Stimulated activated CD4-positive, alpha-beta T cell treated with anti-CD3 and anti-CD28 coated beads, TNF-alpha, amount 100 ng/mL, for 1 hour (primary cell): ENCODE results near the gene NUFIP1.
"Not testable (repeated sequence)": the region's sequence is repeated elsewhere in the genome, so short reads cannot be mapped to it uniquely, and the experiment has no call there.

Source experiments
- DNase-seq, 3 donors: peaks; one replicate each; pipeline ENCODE4 v3.0.0-alpha.2; 2020; ENCODE audit warnings: low read depth in 3 of 3, low spot score in 1 of 3

NUFIP1 gene

DNA sequence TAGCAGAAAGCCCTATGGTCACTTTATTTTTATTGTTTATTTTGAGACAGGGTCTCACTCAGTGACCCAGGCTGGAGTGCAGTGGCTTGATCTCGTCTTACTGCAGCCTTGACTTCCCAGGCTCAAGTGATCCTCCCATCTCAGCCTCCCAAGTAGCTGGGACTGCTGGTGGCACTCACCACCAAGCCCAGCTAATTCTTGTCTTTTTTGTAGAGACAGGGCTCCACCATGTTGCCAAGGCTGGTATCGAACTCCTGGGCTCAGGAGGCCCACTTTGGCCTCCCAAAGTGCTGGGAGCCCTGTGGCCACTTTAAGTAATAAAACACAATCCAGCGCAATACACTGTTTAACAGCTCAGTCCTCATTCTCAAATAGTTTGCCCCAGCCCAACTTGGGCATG, 69.3 kb downstream of the NUFIP1 start:
- DNase-seq = no peak

DNA sequence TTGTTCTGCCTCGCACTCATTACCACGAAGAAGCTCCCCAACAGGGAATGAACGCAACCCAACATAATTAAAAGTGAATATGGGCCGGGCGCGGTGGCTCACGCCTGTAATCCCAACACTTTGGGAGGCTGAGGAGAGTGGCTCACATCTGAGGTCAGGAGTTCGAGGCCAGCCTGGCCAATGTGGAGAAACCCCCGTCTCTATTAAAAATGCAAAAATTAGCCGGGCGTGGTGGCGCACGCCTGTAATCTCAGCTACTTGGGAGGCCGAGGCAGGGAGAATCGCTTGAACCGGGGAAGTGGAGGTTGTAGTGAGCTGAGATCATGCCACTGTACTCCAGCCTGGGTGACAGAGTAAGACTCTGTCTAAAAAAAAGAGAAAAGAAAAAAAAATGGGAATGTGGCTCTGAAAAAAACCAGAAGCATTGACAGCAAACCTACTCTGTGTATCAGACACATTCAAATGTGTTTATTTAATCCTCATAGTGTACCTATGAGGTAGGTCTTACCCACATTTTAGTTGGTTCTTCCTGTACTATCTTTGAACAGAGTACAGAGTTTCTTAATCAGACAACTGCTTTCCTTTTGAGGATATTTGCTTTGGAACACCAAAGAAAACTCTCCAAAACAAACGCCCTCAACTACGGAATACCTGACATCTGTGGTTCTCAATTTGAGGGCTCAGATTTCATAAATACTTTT, 70.0 kb downstream of the NUFIP1 start:
- no peak for DNase-seq

DNA sequence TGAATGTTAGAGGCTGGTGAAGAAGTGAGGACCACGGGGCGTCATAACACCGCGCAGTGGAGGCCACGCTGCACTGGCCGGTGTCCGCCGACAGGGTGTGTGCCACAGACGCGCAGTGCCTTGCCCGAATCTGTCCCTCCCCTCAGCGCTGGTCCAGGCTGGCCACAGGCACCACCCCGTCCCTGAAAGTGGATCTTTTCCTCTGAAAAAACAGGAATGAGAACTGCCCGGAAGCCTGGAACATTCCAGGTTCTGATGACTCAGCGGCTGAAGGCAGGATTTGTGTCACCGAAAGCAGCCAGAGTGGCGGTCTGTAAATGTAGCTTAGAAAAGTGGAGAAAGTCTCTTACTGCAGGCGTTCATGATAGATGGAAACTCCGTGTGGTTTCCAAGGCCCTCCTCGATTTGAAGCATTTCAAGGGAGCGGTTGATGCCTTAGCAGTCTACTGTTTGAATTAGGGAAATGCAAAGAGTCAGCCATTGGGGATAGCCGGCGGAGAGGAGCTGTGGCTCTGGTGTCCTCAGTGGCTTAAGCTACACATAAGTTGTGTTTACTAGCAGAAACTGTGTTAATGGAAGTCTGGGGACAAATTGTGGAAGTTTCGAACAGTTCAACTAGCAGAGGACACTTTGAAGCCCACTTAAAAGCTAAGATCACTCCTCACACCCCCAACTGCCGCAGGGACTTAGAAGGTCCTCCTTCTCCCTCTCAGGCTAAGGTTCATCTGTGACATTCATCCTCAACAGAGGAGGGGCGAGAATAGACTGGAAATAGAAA, 70.8 kb downstream of the NUFIP1 start:
- DNase-seq = peak; percentile 48 to 56 (median 55)

DNA sequence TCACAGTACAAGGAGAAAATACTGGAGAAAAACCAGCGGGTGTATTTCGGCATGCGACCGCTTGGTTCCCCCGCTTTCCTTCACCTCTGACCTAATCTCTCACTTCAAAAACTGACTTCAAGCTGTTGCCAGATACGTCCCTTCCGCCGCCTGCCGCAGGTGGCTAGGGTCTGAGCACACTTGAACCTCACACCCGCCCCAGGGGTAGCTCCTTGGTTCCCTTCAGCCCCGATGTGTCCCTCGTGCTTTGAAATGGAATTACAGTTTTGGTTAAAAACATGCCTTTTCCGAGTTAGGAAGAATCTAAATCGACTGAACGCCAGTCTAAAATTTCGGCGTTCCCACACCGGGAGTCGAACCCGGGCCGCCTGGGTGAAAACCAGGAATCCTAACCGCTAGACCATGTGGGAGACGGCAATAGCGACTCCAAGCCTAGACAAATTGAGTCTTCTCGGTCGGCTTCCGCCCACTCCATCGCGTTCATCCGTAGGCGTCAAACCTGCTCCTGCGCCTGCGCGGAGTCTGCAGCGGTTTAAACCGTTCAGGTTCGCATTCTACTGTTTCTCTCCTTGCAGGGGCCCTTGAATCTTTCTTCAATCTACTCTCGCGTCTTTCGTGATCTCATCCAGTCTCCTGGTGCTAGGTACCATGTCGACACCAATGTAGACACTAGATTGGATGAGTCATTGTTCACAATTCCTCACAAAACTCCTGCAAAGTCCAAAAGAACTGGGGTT, 71.5 kb downstream of the NUFIP1 start:
- peak; percentile 91 to 97 (median 96) for DNase-seq

DNA sequence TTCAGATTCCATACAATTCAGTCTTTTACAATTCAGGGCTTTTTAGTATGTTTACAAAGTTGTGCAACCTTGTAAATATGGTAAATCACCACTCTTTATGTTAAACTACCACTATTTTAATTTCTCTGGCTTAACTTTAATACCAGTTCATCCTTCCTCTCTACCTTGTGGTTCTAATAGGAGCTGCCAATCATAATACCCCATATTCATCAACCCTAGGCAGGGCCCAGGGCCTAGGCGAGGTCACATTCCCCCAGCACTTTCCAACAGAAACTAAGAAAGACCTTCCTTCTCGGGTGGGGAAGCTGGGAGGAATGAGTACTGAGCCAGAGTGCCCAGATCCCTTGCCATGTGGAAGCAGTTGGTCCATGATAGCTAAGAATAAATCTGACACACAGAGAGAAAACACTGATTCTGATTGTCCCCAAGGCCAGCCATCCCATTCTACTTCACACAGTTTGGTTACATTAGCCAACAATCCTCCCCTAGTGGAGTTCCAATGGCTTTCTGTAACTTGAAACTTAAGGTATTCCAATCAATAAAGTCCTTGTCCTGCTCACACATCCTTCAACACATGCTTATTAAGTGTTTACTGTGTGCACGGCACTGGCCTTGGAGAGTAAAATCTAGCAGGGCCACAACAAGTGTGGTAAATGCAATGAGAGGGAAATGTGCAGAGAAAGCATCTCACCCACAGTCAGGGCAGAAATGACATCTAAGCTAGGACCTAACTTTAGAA, 76.8 kb downstream of the NUFIP1 start:
- no peak for DNase-seq

DNA sequence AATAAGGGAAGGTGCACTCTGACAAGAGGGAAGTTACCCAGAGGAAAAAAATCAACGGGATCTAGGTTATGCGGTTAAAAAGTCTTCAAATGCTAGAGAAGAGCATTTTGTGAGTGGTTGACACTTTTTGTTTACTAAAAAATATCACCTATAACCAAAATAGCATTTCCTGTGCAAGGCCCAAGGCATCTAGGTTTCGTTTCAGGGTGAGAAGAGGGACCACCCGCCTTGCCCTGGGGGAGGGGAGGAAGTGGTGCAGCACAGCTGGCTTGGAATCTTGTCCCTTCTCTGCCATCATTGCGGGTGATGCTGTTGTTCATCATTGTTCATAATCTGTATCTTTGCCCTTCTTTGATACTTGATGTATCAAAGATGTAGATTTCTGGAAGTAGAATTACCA, 80.6 kb downstream of the NUFIP1 start:
- no peak for DNase-seq

DNA sequence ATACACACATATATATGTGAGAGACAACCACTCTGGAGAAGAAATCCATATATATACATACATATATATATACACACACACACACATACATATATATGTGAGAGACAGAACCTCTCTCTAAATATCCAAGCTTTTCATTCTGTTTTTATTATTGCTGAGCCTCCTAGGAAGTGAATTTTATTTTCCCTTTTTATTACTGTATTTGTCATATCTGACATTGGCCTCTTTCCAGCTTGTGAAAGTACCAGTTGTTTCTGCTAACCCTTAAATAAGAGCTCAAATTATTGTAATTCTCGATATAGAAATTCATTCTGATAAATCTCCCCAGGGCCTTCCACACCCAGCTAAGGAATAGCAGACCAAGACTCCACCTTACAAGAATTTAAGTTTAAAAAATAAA, 81.0 kb downstream of the NUFIP1 start:
- DNase-seq = no peak

DNA sequence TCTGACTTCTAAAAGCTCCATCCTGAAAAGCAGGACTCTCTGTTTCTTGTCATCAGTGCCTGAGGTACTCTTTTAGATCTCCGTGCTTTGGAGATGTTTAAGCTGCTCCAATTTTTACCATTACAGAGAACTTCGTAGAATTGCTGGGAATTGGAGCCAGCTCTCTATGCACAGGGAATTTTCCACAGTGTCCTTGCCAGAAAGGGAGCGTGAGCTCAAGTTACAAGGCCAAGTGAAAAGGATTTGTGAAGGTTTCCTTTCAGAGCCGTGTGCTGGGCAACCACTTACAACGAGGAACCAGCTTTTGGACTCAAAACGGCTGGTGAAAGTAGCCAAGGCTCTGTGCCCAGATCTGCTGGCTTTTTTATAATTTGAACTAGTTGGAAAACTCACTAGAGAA, 82.6 kb downstream of the NUFIP1 start:
- no peak for DNase-seq

DNA sequence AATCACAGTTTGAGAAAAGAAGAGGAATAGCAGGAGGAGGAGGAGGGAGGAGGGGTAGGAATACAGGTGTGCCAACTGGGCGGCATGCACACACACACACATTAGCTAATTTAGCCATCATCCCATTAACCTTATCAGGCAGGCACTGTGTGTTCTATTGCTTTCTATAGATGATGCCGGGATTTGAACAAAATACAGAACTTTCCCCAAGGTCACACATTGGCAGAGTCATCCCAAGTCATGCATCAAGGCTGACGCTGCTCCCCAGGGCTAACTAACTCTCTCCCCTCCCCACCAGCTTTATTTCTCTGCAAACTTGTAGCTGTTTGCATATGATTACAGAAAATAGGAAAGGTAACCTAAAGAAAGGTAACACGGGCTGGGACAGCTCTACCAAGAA, 83.0 kb downstream of the NUFIP1 start:
- no peak for DNase-seq

DNA sequence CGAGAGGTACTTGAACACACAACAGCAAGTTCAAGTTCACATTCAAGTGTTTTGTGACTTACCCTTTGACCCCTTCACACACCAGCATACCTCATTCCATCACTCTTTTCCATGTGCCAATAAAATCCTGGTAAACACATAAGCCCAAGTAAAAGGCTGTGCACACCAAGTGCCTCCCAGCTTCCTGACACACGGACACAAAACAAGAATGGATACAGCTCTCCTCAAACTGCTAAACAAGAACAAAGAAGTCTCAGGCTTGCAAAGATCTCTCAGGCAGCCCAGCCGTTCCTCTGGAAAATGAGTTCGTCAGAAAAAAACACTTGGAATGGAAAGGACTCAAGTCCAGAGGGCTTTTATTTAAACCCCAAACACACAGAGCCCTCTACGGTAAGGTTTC, 83.7 kb downstream of the NUFIP1 start:
- no peak for DNase-seq

DNA sequence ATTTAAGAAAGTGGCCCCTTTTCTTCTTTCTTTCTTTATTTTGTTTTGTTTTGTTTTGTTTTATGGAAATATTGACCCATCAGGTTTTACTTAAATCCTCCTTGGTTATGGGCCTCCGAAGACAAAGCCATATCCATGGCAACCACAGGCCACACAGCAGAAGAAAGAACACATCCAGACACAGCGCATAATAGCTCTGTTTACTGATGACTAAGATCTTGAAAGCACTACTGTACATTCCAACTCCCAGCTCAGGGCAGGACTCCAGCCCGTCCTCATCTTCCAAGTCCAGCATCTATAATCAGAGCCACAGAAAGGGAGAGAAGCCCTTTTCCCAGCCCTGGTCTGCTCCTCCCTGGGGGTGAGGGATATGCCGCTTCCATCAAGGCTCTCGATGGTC, 84.3 kb downstream of the NUFIP1 start:
- no peak for DNase-seq

DNA sequence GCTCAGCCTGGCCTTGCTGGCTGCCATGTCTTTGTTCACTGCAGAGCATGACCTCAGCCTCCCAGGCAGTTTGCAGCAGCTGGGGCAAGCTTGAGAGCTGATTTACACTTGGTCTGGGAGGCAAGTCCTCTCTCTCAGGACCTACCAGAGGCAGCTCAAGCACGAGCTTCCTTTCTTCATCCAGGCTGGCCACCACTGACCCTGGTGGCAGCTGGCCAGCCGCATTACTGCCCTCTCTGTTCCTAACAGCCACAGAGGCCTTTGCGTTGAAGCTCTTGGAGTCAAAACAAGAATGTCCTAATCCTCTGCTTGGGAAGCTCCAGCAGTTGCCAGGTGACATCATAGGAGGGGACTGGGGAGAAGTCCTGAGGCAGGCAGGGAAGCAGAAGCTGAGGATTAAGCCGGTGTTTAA, 85.7 kb downstream of the NUFIP1 start:
- no peak for DNase-seq

DNA sequence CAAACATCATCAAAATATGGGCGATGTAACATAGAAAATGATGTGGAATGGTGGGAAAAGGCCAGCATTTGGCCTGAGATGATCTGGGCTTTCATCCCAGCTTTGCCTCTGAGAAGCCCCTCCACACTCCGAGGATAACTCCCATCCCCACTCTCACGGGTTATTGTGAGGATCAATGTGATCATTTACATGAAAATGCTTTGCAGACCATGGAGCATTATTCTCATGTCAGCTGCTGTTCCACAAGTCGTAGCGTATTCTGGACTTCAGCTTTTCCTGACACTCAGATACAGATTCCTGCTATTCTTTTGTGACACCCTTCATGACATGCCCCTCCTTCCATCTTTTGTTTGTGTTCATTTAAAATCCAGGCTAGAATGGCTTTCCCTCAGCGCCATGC, 86.5 kb downstream of the NUFIP1 start:
- DNase-seq = no peak

DNA sequence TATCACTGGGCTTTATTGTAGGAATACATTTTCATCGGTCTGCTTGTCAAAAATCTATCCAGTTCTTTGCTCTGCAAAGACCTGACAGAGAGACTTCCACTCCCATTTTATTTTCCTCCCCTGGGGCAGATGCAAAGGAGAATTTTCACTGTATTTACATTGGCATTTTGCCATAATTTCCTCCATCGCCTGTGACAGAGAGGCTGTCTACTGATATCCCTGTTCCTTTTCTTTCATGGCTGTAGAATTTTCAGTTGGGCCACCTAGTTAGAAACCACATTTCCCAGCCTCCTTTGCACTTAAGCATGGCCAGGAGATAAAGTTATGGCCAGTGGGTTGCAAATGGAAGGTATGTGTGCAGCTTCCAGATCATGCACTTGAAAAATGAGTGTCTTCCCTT, 89.3 kb downstream of the NUFIP1 start:
- no peak for DNase-seq

DNA sequence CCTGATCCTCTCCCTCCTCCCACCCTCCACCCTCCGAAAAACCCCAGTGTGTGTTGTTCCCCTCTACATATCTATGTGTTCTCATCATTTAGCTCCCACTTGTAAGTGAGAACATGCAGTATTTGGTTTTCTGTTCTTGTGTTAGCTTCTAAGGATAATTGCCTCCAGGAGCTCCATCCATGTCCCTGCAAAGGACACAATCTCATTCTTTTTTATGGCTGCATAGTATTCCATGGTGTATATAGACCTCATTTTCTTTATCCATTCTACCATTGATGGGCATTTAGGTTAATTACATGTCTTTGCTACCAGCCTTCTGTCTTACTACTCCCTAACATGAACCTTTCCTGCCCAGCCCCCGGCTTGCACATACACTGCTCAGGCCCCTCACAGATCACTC, 91.0 kb downstream of the NUFIP1 start:
- not testable (repeated sequence) for DNase-seq

DNA sequence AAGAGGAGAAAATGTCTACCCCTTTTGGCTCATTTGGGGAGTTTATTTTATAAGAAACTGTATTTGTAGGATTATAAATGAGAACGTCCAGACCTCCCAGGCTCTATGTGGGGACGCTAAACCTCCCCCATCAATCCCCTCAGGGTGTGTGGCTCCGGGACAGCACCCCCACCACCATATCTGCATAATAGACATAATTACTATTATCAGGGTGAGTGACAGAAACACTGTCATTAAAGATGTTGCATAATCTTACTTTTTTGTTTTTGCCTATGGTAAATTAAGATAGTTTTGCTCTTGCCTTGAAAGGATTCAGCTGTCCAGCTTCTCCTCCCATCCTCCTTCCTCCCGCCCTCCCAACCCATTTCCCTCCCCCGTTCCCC, 93.3 kb downstream of the NUFIP1 start:
- DNase-seq = no peak

DNA sequence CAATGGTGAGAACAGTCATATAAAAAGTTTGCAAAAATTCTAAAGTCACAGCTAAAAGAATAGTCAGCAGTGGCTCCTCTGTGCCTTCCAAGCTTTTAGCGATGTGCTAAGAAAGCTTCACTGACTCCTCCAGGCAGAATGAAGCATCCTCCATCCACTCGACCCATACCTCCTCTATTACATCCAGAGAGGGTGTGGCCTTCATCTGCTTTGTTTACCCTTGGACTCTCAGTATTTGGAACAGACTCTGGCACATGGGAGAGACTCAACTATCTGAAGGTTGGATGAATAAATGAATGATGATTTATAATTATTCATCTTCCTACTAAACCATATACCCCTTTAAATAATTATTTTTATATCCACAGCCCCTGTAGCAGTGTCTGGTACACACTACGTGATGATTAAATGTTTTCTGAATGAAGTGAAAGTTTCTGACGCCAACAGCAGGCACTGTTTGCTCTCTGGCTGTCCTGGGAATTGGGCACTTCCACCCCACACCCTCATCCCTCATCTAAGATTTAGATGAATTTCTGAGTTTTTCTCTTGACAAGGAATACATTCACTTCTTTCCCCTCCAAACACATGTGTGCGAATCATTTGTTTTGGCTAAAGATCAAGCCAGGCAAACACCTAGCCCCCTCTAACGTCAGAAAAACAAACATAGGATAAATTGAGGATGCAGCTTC, 93.9 kb downstream of the NUFIP1 start:
- no peak for DNase-seq

DNA sequence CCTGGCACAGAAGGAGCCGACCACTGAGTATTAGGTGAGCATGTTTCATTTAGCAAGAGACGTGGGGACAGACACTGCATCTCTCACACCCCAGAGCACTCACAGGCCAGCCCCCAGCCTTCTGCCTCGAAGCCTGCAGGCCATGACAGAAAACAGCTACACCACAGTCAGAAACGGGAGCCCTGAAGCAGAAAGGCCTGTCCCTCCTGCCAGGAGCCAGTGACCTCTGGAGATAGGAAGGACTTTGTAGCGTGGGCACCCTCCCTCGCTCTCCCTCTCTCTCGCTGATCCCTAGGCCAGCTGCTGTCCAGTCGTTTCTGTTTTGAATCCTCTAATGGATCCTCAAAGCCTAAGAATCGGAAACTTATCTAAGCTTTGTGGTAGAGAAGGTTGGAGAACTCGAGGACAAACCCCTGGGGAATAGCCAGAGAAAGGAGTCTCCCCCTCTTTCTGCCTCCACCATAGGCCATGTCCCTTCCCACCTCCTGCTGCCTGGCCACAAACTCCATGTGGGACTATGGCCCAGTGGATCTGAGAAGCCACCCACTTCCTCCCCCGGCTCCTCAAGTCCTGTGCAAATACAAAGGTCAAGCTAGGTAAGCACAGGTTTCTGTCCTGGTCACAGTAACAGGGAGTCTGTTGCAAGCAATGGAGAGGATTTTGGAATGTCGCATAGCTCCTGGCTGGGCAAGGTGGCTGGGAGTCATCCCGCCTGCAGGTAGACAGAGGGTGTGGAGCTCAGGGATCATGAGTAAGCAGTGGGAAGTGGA, 95.1 kb downstream of the NUFIP1 start:
- DNase-seq = no peak
